Mucosa of descending colon (tissue), 3 donors: Measurements from ENCODE around the gene TEX13D. TPM values are rescaled to one million over a fixed set of nuclear protein-coding genes. Genes with fewer than 3 reads are reported as not detected.
"Not testable (repeated sequence)": the region's sequence is repeated elsewhere in the genome, so short reads cannot be mapped to it uniquely, and the experiment has no call there.

ENCODE experiments used
- ATAC-seq: fragments of 200-7000 bp; cut with Tn5 transposase; one replicate; pipeline ENCODE4 v1.9.1; 2020; ENCODE audit warnings: mild to moderate bottlenecking, moderate library complexity
- DNase-seq, 3 donors: peaks; one replicate each; pipeline ENCODE4 v3.0.0-alpha.2; 2020
- H3K36me3 ChIP-seq: fragments of 200-600 bp; one replicate; pipeline ENCODE4 v1.8.0; 2021; ENCODE audit warnings: low read depth, mild to moderate bottlenecking
- H3K4me1 ChIP-seq: fragments of 200-600 bp; one replicate; pipeline ENCODE4 v1.8.0; 2021; ENCODE audit warnings: low read depth, mild to moderate bottlenecking
- H3K4me3 ChIP-seq: fragments of 200-600 bp; one replicate; pipeline ENCODE4 v1.8.0; 2021; ENCODE audit warnings: mild to moderate bottlenecking
- H3K9me3 ChIP-seq: fragments of 200-600 bp; one replicate; pipeline ENCODE4 v1.8.0; 2021; ENCODE audit warnings: mild to moderate bottlenecking
- CTCF ChIP-seq: fragments of 200-600 bp; IDR thresholded peaks from one replicate; pipeline ENCODE4 v1.8.0; 2022; ENCODE audit warnings: antibody characterized with exemption, mild to moderate bottlenecking
- intact Hi-C, 2 donors: fragments of 100-400 bp; cut with DNase I in 1 of 2; cut with micrococcal nuclease in 1 of 2; formaldehyde crosslinking; loops; one replicate each; pipeline versions ENCODE4 v1.11.0 to v1.11.1; 2022; cut with DNase I, micrococcal nuclease
- long read RNA-seq, 2 donors: library from polyadenylated mRNA; unstranded; transcript quantifications; one replicate each; pipeline ENCODE4 v2.0.0, GENCODE V29; 2019 to 2021
- total RNA-seq, 3 donors: library from RNA; stranded (reverse); fragmentation: NEBNext Ultra II Directional in 2 of 3; extraction: Animal tissue kit (Norgen Biotek cat#: 25700) in 2 of 3; gene quantifications; one replicate each; pipeline versions ENCODE4 v1.2.1 to v1.2.4, GENCODE V29; 2021 to 2023
- donor health status: DM: no; HTN: no; CAD: no; lungs with moderate emphysema.
- donor health status: DM: no; HTN: no; CAD: no.
- donor health status: DM: no; HTN: yes; CAD: no.

TEX13D gene
- not detected for total RNA-seq
- long read RNA-seq, donor 1: 0 reads
- long read RNA-seq, donor 2: 0 reads

- Histone ChIP-seq H3K4me3 (no peak within 1 kb of the TSS), H3K36me3 (no peaks in the 10 kb centered on the region), H3K4me1 (no peaks in the 10 kb centered on the region), H3K9me3 (no peaks in the 10 kb centered on the region)
- intact Hi-C loops: no loop called here
- no peak for ATAC-seq
- TF ChIP-seq CTCF: no peak
- DNase-seq: peak in 1 of 3 donors; percentile 43
These were observed at the start of gene TEX13D for GRCh38 chrX:124332481-124333424. Gene TEX13D (plus strand): TSS chrX:124332660. CDS start chrX:124332918, 258 bp downstream.

- no peaks in the 10 kb centered on the region for H3K9me3 ChIP-seq
- intact Hi-C loops: no loop called here
- H3K36me3 ChIP-seq: no peaks in the 10 kb centered on the region
- no peak for ATAC-seq
- TF ChIP-seq CTCF: no peak
- H3K4me1 ChIP-seq: no peaks in the 10 kb centered on the region
- no peak overlapping the region for H3K4me3 ChIP-seq
- no peak for DNase-seq
These were observed 43.0 kb upstream of the TEX13D start for GRCh38 chrX:124289443-124289842.

- H3K9me3 ChIP-seq: no peaks in the 10 kb centered on the region
- no peaks in the 10 kb centered on the region for H3K4me1 ChIP-seq
- H3K36me3 ChIP-seq: no peaks in the 10 kb centered on the region
- H3K4me3 ChIP-seq: no peak overlapping the region
- no peak for TF ChIP-seq CTCF
- DNase-seq (no peak), ATAC-seq (no peak)
- intact Hi-C loops: no loop called here
These were observed 38.6 kb upstream of the TEX13D start for GRCh38 chrX:124293810-124294209.

- H3K4me3 ChIP-seq, H3K4me1 ChIP-seq, ATAC-seq, intact Hi-C loops, H3K9me3 ChIP-seq, DNase-seq, H3K36me3 ChIP-seq: not testable (repeated sequence)
These were observed 33.1 kb upstream of the TEX13D start for GRCh38 chrX:124299323-124299722.

- ATAC-seq (no peak), DNase-seq (no peak)
- H3K4me3 ChIP-seq: no peak overlapping the region
- H3K9me3 ChIP-seq: no peaks in the 10 kb centered on the region
- intact Hi-C loops: no loop called here
- no peak for TF ChIP-seq CTCF
- no peaks in the 10 kb centered on the region for H3K4me1 ChIP-seq
- no peaks in the 10 kb centered on the region for H3K36me3 ChIP-seq
These were observed 32.1 kb upstream of the TEX13D start for GRCh38 chrX:124300405-124300804.

GRCh38 chrX:124307253-124307907, 25.1 kb upstream of the TEX13D start:
- TF ChIP-seq CTCF: no peak
- no peaks in the 10 kb centered on the region for H3K9me3 ChIP-seq

More at GRCh38 chrX:124307253-124307907, 25.1 kb upstream of the TEX13D start:
- Histone ChIP-seq H3K36me3 (no peaks in the 10 kb centered on the region), H3K4me1 (no peaks in the 10 kb centered on the region), H3K4me3 (no peak overlapping the region)
- intact Hi-C loops: no loop called here
- no peak for ATAC-seq
- DNase-seq: no peak
